Measurements from ENCODE around the gene ACR.

ACR gene

GRCh38 chr22:50713571-50714056 is 24.4 kb upstream of the ACR start:
- no peak overlapping the region for H3K9ac ChIP-seq (ENCODE audit: low read length)

GRCh38 chr22:50714150-50714549 is 23.9 kb upstream of the ACR start:
- Histone ChIP-seq H3K4me3 (ENCODE audit: insufficient read depth, low read length, poor library complexity, severe bottlenecking) (no peak overlapping the region), H4K20me1 (ENCODE audit: low read depth, low read length) (no peaks in the 10 kb centered on the region), H3K9me2 (replicated peaks; ENCODE audit: insufficient read depth, low read length) (no peaks in the 10 kb centered on the region), H3K36me3 (ENCODE audit: low read length) (no peaks in the 10 kb centered on the region), H3K27ac (ENCODE audit: low read depth, low read length) (no peak overlapping the region), H3K27me3 (ENCODE audit: low read length) (no peaks in the 10 kb centered on the region), H3K79me2 (ENCODE audit: insufficient read depth, low read length) (no peaks in the 10 kb centered on the region), H3K9me3 (ENCODE audit: insufficient read depth, low read length) (no peaks in the 10 kb centered on the region), H3F3A (ENCODE audit: insufficient read depth) (no peaks in the 10 kb centered on the region), H2AFZ (ENCODE audit: low read depth, low read length, severe bottlenecking) (no peak overlapping the region), H3K4me2 (ENCODE audit: low read depth, low read length, poor library complexity, severe bottlenecking) (no peak overlapping the region), H3K9ac (ENCODE audit: low read length) (no peak overlapping the region)
- TF ChIP-seq EZH2phosphoT487 (conservative IDR thresholded peaks at IDR 0.05; ENCODE audit: low read length): no peak
- TF ChIP-seq, protein P1, sequence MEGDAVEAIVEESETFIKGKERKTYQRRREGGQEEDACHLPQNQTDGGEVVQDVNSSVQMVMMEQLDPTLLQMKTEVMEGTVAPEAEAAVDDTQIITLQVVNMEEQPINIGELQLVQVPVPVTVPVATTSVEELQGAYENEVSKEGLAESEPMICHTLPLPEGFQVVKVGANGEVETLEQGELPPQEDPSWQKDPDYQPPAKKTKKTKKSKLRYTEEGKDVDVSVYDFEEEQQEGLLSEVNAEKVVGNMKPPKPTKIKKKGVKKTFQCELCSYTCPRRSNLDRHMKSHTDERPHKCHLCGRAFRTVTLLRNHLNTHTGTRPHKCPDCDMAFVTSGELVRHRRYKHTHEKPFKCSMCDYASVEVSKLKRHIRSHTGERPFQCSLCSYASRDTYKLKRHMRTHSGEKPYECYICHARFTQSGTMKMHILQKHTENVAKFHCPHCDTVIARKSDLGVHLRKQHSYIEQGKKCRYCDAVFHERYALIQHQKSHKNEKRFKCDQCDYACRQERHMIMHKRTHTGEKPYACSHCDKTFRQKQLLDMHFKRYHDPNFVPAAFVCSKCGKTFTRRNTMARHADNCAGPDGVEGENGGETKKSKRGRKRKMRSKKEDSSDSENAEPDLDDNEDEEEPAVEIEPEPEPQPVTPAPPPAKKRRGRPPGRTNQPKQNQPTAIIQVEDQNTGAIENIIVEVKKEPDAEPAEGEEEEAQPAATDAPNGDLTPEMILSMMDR (IDR thresholded peaks at IDR 0.05; ENCODE audit: insufficient read depth, low read length, poor library complexity, severe bottlenecking): no peak

More at GRCh38 chr22:50713571-50714056, 24.4 kb upstream of the ACR start:
- H3K27ac ChIP-seq (ENCODE audit: low read depth, low read length): no peak overlapping the region
- H3K4me2 ChIP-seq (ENCODE audit: low read depth, low read length, poor library complexity, severe bottlenecking): no peak overlapping the region
- H2AFZ ChIP-seq (ENCODE audit: low read depth, low read length, severe bottlenecking): no peak overlapping the region
- no peaks in the 10 kb centered on the region for H3K79me2 ChIP-seq (ENCODE audit: insufficient read depth, low read length)
- TF ChIP-seq, protein P1 (IDR thresholded peaks at IDR 0.05; ENCODE audit: insufficient read depth, low read length, poor library complexity, severe bottlenecking): no peak
- TF ChIP-seq EZH2phosphoT487 (conservative IDR thresholded peaks at IDR 0.05; ENCODE audit: low read length): no peak
- no peaks in the 10 kb centered on the region for H3K9me2 ChIP-seq (replicated peaks; ENCODE audit: insufficient read depth, low read length)
- no peaks in the 10 kb centered on the region for H3F3A ChIP-seq (ENCODE audit: insufficient read depth)
- no peaks in the 10 kb centered on the region for H4K20me1 ChIP-seq (ENCODE audit: low read depth, low read length)
- H3K36me3 ChIP-seq (ENCODE audit: low read length): no peaks in the 10 kb centered on the region
- no peak overlapping the region for H3K4me3 ChIP-seq (ENCODE audit: insufficient read depth, low read length, poor library complexity, severe bottlenecking)
- H3K27me3 ChIP-seq (ENCODE audit: low read length): no peaks in the 10 kb centered on the region
- H3K9me3 ChIP-seq (ENCODE audit: insufficient read depth, low read length): no peaks in the 10 kb centered on the region

GRCh38 chr22:50714631-50715179 is 23.3 kb upstream of the ACR start:
- Histone ChIP-seq H3K4me2 (ENCODE audit: low read depth, low read length, poor library complexity, severe bottlenecking) (no peak overlapping the region), H3F3A (ENCODE audit: insufficient read depth) (no peaks in the 10 kb centered on the region), H3K27ac (ENCODE audit: low read depth, low read length) (no peak overlapping the region), H3K36me3 (ENCODE audit: low read length) (no peaks in the 10 kb centered on the region), H3K9me2 (replicated peaks; ENCODE audit: insufficient read depth, low read length) (no peaks in the 10 kb centered on the region), H4K20me1 (ENCODE audit: low read depth, low read length) (no peaks in the 10 kb centered on the region), H3K9ac (ENCODE audit: low read length) (no peak overlapping the region), H3K9me3 (ENCODE audit: insufficient read depth, low read length) (no peaks in the 10 kb centered on the region), H3K4me3 (ENCODE audit: insufficient read depth, low read length, poor library complexity, severe bottlenecking) (no peak overlapping the region), H2AFZ (ENCODE audit: low read depth, low read length, severe bottlenecking) (no peak overlapping the region), H3K79me2 (ENCODE audit: insufficient read depth, low read length) (no peaks in the 10 kb centered on the region), H3K27me3 (ENCODE audit: low read length) (no peaks in the 10 kb centered on the region)
- TF ChIP-seq, protein P1 (IDR thresholded peaks at IDR 0.05; ENCODE audit: insufficient read depth, low read length, poor library complexity, severe bottlenecking): no peak
- TF ChIP-seq EZH2phosphoT487 (conservative IDR thresholded peaks at IDR 0.05; ENCODE audit: low read length): no peak
